TTC549 (cell line): ENCODE results near the gene NTSR1.

Experiments used
- FAIRE-seq: peaks from 2 replicates; lab custom pipeline; 2012; peaks lifted over from hg19 to GRCh38; lab: Jason Lieb, UNC

NTSR1 gene

DNA sequence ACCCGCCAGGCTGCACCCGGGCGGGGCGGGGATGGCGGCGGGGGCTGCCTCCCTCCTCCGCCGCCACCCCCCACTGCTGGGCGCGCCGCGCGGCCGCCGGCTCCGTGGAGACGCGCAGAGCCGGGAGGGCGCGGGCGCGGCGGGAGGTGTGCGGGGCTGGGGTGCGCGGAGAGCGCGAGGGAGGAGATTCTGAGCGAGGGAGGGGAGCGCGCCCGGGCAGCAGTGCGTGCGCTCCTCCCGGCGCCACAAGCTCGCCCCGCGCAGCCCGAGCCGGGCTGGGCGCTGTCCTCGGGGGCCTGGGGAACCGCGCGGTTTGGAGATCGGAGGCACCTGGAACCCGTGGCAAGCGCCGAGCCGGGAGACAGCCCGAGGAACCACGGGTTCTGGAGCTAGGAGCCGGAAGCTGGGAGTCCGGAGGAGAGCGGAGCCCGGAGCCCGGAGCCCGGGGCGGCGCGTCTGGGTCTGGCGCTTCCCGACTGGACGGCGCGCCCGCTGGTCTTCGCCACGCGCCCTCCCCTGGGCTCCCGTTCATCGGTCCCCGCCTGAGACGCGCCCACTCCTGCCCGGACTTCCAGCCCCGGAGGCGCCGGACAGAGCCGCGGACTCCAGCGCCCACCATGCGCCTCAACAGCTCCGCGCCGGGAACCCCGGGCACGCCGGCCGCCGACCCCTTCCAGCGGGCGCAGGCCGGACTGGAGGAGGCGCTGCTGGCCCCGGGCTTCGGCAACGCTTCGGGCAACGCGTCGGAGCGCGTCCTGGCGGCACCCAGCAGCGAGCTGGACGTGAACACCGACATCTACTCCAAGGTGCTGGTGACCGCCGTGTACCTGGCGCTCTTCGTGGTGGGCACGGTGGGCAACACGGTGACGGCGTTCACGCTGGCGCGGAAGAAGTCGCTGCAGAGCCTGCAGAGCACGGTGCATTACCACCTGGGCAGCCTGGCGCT lies at the start of gene NTSR1:
Gene NTSR1 (plus strand): TSS at position 246 of the 946 bp plus-strand sequence. CDS start 372 bp downstream, at position 618.
- no peak for FAIRE-seq

- no peak for FAIRE-seq
Observed at GRCh38 chr20:62659488-62660239, 49.0 kb upstream of the NTSR1 start.

DNA sequence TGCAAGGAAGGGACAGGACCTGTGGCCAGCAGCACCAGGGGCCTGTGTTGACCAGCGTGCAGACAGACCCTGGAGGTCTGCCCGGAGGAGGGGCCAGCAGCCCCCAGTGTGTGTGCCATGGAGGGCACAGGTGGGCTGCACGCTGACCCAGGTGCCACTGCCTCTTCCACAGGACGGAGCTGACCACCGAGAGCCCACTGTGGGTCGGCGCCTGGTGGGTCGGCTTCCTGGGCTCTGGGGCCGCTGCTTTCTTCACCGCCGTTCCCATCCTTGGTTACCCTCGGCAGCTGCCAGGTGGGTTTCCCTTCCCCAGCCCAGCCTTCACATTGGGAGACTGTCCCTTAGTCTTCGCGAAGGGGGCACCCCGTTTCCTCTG lies 48.4 kb upstream of the NTSR1 start:
- FAIRE-seq, result no peak

GRCh38 chr20:62660768-62661167 lies 47.9 kb upstream of the NTSR1 start:
- no peak for FAIRE-seq

DNA sequence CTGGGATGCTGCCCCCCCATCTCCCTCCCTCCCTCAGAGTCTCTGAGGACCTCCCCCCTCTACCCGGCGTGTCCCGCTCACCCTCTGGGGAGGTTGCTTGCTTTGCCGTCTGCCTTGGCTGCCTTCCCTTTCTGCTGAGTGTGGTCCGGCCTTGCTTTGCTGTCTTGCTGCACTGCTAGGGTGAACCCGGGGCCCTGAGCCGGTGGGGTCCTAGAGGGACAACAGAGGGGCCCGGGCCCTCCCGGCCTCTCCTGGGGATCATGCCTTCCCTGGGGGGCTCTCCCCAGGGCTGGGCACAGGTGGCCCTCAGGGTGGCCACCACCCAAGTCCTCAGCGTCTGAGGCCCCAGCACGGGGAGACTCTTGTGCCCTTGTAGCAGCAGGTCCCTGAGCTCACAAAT lies 47.0 kb upstream of the NTSR1 start:
- FAIRE-seq, result no peak

DNA sequence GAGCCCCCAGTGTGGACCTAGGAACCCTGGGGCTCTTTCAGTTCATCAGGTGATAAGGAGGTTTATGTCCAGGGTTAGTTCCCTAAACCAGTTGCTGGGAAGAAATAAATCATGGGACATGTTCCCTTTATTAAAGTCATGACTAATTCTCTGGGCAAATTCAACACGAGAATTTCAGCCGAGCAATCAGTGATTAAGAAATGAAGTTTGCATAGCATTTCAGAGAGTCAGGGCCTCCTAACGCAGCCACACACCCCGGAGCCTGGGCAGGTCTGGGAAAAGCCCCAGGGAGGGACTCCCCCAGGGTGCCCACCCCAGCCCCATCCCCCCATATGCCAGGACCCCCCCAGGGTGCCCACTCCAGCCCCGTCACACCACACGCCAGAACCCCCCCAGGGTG lies 46.2 kb upstream of the NTSR1 start:
- no peak for FAIRE-seq

- no peak for FAIRE-seq
Observed at GRCh38 chr20:62663145-62664018, 45.3 kb upstream of the NTSR1 start.

- FAIRE-seq, result no peak
Observed at GRCh38 chr20:62664019-62664971, 44.3 kb upstream of the NTSR1 start.

- FAIRE-seq, result no peak
Observed at GRCh38 chr20:62665153-62665754, 43.4 kb upstream of the NTSR1 start.

DNA sequence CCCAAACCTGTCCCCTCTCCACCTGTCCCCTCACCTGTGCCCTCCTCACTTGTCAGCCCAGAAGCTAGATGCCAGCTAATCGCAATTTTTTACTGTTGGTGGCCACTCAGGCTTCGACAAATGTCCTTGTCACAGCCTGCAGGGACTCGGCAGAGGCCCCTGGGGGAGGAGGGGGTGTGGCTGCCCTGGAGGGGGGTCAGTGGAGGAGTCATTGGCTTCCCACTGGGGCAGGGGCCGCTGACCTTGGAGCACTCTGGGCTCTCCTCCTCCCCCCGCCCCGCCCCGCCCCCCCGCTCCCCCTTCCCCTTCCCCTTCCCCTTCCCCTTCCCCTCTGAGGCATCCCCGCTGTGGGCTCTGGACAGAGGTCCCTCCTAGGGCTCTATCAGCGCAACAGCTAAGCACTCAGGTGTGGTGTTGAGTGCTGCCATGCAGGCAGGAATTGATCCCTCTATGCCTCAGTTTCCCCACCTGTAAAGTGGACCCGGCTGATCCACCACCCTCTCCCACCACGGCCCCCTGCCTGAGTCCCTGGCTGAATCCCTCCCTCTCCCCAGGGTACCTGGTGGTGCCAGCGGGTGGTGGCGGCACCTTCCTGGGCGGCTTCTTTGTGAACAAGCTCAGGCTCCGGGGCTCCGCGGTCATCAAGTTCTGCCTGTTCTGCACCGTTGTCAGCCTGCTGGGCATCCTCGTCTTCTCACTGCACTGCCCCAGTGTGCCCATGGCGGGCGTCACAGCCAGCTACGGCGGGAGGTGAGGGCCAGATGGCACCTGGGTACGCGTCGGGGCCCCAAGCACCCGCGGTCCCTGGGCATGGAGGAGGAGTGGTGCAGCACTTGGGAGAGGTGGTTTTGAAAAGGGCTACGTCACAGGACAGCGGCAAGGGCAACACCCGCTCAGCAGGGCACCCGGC lies 42.6 kb upstream of the NTSR1 start:
- no peak for FAIRE-seq

DNA sequence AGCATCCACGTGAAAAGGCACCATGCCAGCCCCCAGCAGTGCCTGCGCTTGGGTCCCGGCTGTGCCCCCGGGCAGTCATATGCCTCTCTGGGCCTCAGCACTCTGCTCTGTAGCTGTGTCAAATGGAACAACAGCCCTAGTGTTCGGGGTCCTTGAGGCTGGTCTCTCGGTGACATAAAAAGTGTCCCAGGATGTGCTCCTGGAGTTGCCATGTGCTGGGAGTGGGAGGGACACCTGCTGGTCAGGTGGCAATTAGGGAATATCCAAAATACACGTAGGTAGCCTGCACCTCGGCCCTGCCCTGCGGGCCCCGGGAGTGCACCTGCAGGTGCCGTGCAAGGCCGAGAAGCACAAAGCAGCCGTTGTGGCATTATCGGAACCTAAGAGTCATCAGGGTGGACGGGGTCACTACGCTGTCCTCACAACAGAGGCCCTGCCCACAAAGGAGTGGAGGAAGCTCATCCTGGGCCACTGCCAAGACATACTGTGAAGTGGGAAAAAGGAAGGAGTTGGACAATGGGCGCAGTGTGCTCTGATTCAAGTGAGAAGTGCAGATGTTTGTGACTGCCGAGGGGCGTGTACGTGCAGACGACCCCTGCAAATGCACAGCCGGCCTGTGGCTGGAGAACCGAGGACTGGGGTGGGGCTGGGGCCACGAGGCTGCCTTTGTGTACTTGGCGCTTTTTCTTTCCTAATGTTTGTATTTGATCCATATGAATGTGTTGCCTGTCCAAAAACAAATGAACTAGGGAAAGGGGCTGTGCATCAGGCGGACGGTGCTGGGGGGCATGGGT lies 41.7 kb upstream of the NTSR1 start:
- FAIRE-seq, result no peak

GRCh38 chr20:62667530-62668440 lies 40.9 kb upstream of the NTSR1 start:
- no peak for FAIRE-seq

GRCh38 chr20:62668441-62669027 lies 40.1 kb upstream of the NTSR1 start:
- FAIRE-seq, result no peak

GRCh38 chr20:62669249-62669648 lies 39.4 kb upstream of the NTSR1 start:
- no peak for FAIRE-seq

- FAIRE-seq, result no peak
Observed at GRCh38 chr20:62670156-62670555, 38.5 kb upstream of the NTSR1 start.

- no peak for FAIRE-seq
Observed at GRCh38 chr20:62670998-62671397, 37.6 kb upstream of the NTSR1 start.

GRCh38 chr20:62671765-62672164 lies 36.9 kb upstream of the NTSR1 start:
- FAIRE-seq, result no peak
